ENCODE measurements around the gene CSMD2.

DNA sequence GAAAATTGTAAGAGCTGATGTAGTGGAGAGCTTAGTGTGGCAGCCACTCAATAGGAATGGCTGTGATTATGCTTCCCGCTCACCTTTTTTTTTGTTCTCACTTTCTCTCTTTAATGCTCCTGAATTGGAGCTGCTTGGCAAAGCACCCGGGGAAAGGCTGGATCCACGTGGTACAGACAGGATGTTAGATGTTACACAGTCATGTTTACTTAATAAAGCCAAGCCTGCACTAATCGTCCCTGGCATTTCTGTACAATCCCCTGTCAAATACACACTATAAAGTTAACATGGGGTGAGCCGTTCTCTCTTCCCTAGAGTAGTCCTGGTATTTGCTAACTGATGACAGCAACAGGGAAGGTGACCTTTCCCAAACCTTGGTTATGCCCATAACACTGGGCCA, 504.8 kb downstream of the CSMD2 start:
- TF ChIP-seq MAX (IDR thresholded peaks at IDR 0.05) = no peak
- TF ChIP-seq CEBPB (IDR thresholded peaks at IDR 0.05) = no peak
- no peak for TF ChIP-seq TAF1 (IDR thresholded peaks at IDR 0.05; ENCODE audit: low read depth)
- no peak for TF ChIP-seq TEAD4 (IDR thresholded peaks at IDR 0.05)
- TF ChIP-seq EGR1 (IDR thresholded peaks at IDR 0.05) = no peak
- no peak for TF ChIP-seq TCF12 (IDR thresholded peaks at IDR 0.05; ENCODE audit: low read depth)
- TF ChIP-seq EP300 (IDR thresholded peaks at IDR 0.05; ENCODE audit: borderline replicate concordance) = no peak
- TF ChIP-seq RAD21 (IDR thresholded peaks at IDR 0.05; ENCODE audit: low read depth) = no peak
- TF ChIP-seq, protein P1, sequence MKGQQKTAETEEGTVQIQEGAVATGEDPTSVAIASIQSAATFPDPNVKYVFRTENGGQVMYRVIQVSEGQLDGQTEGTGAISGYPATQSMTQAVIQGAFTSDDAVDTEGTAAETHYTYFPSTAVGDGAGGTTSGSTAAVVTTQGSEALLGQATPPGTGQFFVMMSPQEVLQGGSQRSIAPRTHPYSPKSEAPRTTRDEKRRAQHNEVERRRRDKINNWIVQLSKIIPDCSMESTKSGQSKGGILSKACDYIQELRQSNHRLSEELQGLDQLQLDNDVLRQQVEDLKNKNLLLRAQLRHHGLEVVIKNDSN (IDR thresholded peaks at IDR 0.05) = no peak
- no peak for TF ChIP-seq ZBTB7A (IDR thresholded peaks at IDR 0.05; ENCODE audit: low read depth)
- TF ChIP-seq CREB1 (IDR thresholded peaks at IDR 0.05; ENCODE audit: low read depth) = no peak
- TF ChIP-seq YY1 (IDR thresholded peaks at IDR 0.05; ENCODE audit: low read depth) = no peak
- TF ChIP-seq REST (IDR thresholded peaks at IDR 0.05; ENCODE audit: low read depth) = no peak
